IPS-20b (cell line): Measurements from ENCODE around the gene TAF6L.
"Not testable (repeated sequence)": the region's sequence is repeated elsewhere in the genome, so short reads cannot be mapped to it uniquely, and the experiment has no call there.

Source experiments
- H3K27ac ChIP-seq: one replicate; pipeline ENCODE4 v1.5.1; 2013; ENCODE audit warnings: low read length
- H3K27me3 ChIP-seq: 2 replicates; pipeline ENCODE4 v1.6.1; 2013; ENCODE audit warnings: mild to moderate bottlenecking, low read length, inconsistent platforms; ENCODE audit not compliant: insufficient read depth
- H3K36me3 ChIP-seq: 2 replicates; pipeline ENCODE4 v1.6.1; 2013; ENCODE audit warnings: low read depth, mild to moderate bottlenecking, inconsistent platforms, low read length, moderate library complexity; ENCODE audit not compliant: insufficient read depth
- H3K4me1 ChIP-seq: 2 replicates; pipeline ENCODE4 v1.6.1; 2013; ENCODE audit warnings: mild to moderate bottlenecking, control low read depth, inconsistent platforms, low read length, moderate library complexity; ENCODE audit not compliant: insufficient read depth
- H3K4me3 ChIP-seq: 2 replicates; pipeline ENCODE4 v1.5.1; 2013; ENCODE audit warnings: mild to moderate bottlenecking, low read length, inconsistent platforms
- H3K9ac ChIP-seq: 2 replicates; pipeline ENCODE4 v1.6.1; 2013; ENCODE audit warnings: low read depth, mild to moderate bottlenecking, inconsistent platforms, low read length, moderate library complexity
- H3K9me3 ChIP-seq: 2 replicates; pipeline ENCODE4 v1.6.1; 2013; ENCODE audit warnings: mild to moderate bottlenecking, low read depth, low read length, inconsistent platforms; ENCODE audit not compliant: insufficient read depth

TAF6L gene

GRCh38 chr11:62816557-62816956 lies 45.4 kb downstream of the TAF6L start:
- Histone ChIP-seq H3K36me3 (peaks cover 17% of the 10 kb centered on the region), H3K9ac (no peak overlapping the region), H3K4me1 (no peaks in the 10 kb centered on the region), H3K4me3 (no peak overlapping the region), H3K27me3 (no peaks in the 10 kb centered on the region), H3K27ac (no peak overlapping the region), H3K9me3 (no peaks in the 10 kb centered on the region)

- Histone ChIP-seq H3K36me3 (peaks cover 20% of the 10 kb centered on the region), H3K4me1 (no peaks in the 10 kb centered on the region), H3K9ac (no peak overlapping the region), H3K4me3 (no peak overlapping the region), H3K27ac (no peak overlapping the region), H3K9me3 (no peaks in the 10 kb centered on the region), H3K27me3 (no peaks in the 10 kb centered on the region)
Measured at GRCh38 chr11:62817129-62817528, 45.9 kb downstream of the TAF6L start.

GRCh38 chr11:62823677-62824076 lies 52.5 kb downstream of the TAF6L start:
- Histone ChIP-seq H3K4me3 (no peak overlapping the region), H3K36me3 (peaks cover 65% of the 10 kb centered on the region), H3K9ac (no peak overlapping the region), H3K27ac (no peak overlapping the region), H3K4me1 (no peaks in the 10 kb centered on the region), H3K9me3 (no peaks in the 10 kb centered on the region), H3K27me3 (no peaks in the 10 kb centered on the region)

- H3K4me1 ChIP-seq, H3K4me3 ChIP-seq, H3K9ac ChIP-seq, H3K9me3 ChIP-seq, H3K27ac ChIP-seq, H3K27me3 ChIP-seq: not testable (repeated sequence)
- H3K36me3 ChIP-seq, result peaks cover 42% of the 10 kb centered on the region
Measured at GRCh38 chr11:62828130-62828529, 56.9 kb downstream of the TAF6L start.

GRCh38 chr11:62830904-62831519 lies 59.8 kb downstream of the TAF6L start:
- Histone ChIP-seq H3K36me3 (peaks cover 44% of the 10 kb centered on the region), H3K4me1 (peaks cover 4% of the 10 kb centered on the region; the same call in 1 of the 2 replicates), H3K27me3 (no peaks in the 10 kb centered on the region), H3K4me3 (peak overlapping the region; percentile 97), H3K9ac (peak overlapping the region; percentile 94), H3K27ac (no peak overlapping the region), H3K9me3 (no peaks in the 10 kb centered on the region)

- H3K36me3 ChIP-seq, result peaks cover 49% of the 10 kb centered on the region
- H3K27ac ChIP-seq, result peak within 1 kb of the TSS; percentile 95
- no peaks in the 10 kb centered on the region for H3K9me3 ChIP-seq
- H3K4me1 ChIP-seq, result peaks cover 4% of the 10 kb centered on the region; the same call in 1 of the 2 replicates
- H3K27me3 ChIP-seq, result no peaks in the 10 kb centered on the region
- H3K9ac ChIP-seq, result peak within 1 kb of the TSS; percentile 94
- peak within 1 kb of the TSS; percentile 97 for H3K4me3 ChIP-seq
Measured at GRCh38 chr11:62831520-62832335, 60.5 kb downstream of the TAF6L start, which contains the start of gene STX5. STX5 (minus strand) TSS chr11:62832051; CDS start chr11:62831243, 808 bp downstream.

- Histone ChIP-seq H3K9me3 (no peaks in the 10 kb centered on the region), H3K4me1 (peaks cover 4% of the 10 kb centered on the region; the same call in 1 of the 2 replicates), H3K27me3 (no peaks in the 10 kb centered on the region), H3K27ac (peak within 1 kb of the TSS; percentile 95), H3K9ac (peak within 1 kb of the TSS; percentile 94), H3K4me3 (peak within 1 kb of the TSS; percentile 97), H3K36me3 (peaks cover 47% of the 10 kb centered on the region)
Measured at GRCh38 chr11:62832336-62833234, 61.4 kb downstream of the TAF6L start, which contains the start of gene TEX54. TEX54 (minus strand) TSS chr11:62832841.

GRCh38 chr11:62835336-62835735 lies 64.1 kb downstream of the TAF6L start:
- no peaks in the 10 kb centered on the region for H3K27me3 ChIP-seq
- peaks cover 2% of the 10 kb centered on the region; the same call in 1 of the 2 replicates for H3K4me1 ChIP-seq
- no peaks in the 10 kb centered on the region for H3K9me3 ChIP-seq
- H3K36me3 ChIP-seq, result peaks cover 47% of the 10 kb centered on the region
- no peak overlapping the region for H3K27ac ChIP-seq
- H3K4me3 ChIP-seq, result no peak overlapping the region
- H3K9ac ChIP-seq, result no peak overlapping the region
